ENCODE measurements around the gene VSTM5.
A peak's percentile ranks its signal among the peaks of the same experiment; 100 is the strongest.

The VSTM5 gene

GRCh38 chr11:93801366-93801765 is 49.1 kb downstream of the VSTM5 start:
- TF ChIP-seq, protein P1, sequence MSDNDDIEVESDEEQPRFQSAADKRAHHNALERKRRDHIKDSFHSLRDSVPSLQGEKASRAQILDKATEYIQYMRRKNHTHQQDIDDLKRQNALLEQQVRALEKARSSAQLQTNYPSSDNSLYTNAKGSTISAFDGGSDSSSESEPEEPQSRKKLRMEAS (IDR thresholded peaks at IDR 0.05) = no peak
- TF ChIP-seq, protein P2, sequence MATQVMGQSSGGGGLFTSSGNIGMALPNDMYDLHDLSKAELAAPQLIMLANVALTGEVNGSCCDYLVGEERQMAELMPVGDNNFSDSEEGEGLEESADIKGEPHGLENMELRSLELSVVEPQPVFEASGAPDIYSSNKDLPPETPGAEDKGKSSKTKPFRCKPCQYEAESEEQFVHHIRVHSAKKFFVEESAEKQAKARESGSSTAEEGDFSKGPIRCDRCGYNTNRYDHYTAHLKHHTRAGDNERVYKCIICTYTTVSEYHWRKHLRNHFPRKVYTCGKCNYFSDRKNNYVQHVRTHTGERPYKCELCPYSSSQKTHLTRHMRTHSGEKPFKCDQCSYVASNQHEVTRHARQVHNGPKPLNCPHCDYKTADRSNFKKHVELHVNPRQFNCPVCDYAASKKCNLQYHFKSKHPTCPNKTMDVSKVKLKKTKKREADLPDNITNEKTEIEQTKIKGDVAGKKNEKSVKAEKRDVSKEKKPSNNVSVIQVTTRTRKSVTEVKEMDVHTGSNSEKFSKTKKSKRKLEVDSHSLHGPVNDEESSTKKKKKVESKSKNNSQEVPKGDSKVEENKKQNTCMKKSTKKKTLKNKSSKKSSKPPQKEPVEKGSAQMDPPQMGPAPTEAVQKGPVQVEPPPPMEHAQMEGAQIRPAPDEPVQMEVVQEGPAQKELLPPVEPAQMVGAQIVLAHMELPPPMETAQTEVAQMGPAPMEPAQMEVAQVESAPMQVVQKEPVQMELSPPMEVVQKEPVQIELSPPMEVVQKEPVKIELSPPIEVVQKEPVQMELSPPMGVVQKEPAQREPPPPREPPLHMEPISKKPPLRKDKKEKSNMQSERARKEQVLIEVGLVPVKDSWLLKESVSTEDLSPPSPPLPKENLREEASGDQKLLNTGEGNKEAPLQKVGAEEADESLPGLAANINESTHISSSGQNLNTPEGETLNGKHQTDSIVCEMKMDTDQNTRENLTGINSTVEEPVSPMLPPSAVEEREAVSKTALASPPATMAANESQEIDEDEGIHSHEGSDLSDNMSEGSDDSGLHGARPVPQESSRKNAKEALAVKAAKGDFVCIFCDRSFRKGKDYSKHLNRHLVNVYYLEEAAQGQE (IDR thresholded peaks at IDR 0.05; ENCODE audit: low read depth) = no peak
- TF ChIP-seq CREB1 (IDR thresholded peaks at IDR 0.05; ENCODE audit: low read depth) (no peak), EP300 (IDR thresholded peaks at IDR 0.05; ENCODE audit: borderline replicate concordance) (no peak), NFIC (IDR thresholded peaks at IDR 0.05) (no peak), USF1 (IDR thresholded peaks at IDR 0.05) (no peak), TCF12 (IDR thresholded peaks at IDR 0.05; ENCODE audit: low read depth) (no peak), CEBPB (IDR thresholded peaks at IDR 0.05) (no peak), ZBTB7A (IDR thresholded peaks at IDR 0.05; ENCODE audit: low read depth) (no peak), FOXM1 (IDR thresholded peaks at IDR 0.05; ENCODE audit: borderline replicate concordance, low read depth) (no peak), TEAD4 (IDR thresholded peaks at IDR 0.05) (no peak), RAD21 (IDR thresholded peaks at IDR 0.05; ENCODE audit: low read depth) (no peak), YY1 (IDR thresholded peaks at IDR 0.05; ENCODE audit: low read depth) (no peak)

- TF ChIP-seq RAD21 (IDR thresholded peaks at IDR 0.05; ENCODE audit: low read depth) (no peak), EP300 (IDR thresholded peaks at IDR 0.05; ENCODE audit: borderline replicate concordance) (no peak), TCF12 (IDR thresholded peaks at IDR 0.05; ENCODE audit: low read depth) (no peak), USF1 (IDR thresholded peaks at IDR 0.05) (no peak), EGR1 (IDR thresholded peaks at IDR 0.05) (no peak), TEAD4 (IDR thresholded peaks at IDR 0.05) (no peak), NFIC (IDR thresholded peaks at IDR 0.05) (no peak), TAF1 (IDR thresholded peaks at IDR 0.05; ENCODE audit: low read depth) (no peak), FOXM1 (IDR thresholded peaks at IDR 0.05; ENCODE audit: borderline replicate concordance, low read depth) (no peak), CEBPB (IDR thresholded peaks at IDR 0.05) (no peak), CREB1 (IDR thresholded peaks at IDR 0.05; ENCODE audit: low read depth) (no peak), YY1 (IDR thresholded peaks at IDR 0.05; ENCODE audit: low read depth) (no peak), ZBTB7A (IDR thresholded peaks at IDR 0.05; ENCODE audit: low read depth) (no peak)
- TF ChIP-seq, protein P2 (IDR thresholded peaks at IDR 0.05; ENCODE audit: low read depth) = no peak
- TF ChIP-seq, protein P1 (IDR thresholded peaks at IDR 0.05) = no peak
Measured at GRCh38 chr11:93796441-93797231, 53.8 kb downstream of the VSTM5 start.

- no peak for TF ChIP-seq YY1 (IDR thresholded peaks at IDR 0.05; ENCODE audit: low read depth)
- TF ChIP-seq FOXM1 (IDR thresholded peaks at IDR 0.05; ENCODE audit: borderline replicate concordance, low read depth) = no peak
- TF ChIP-seq TEAD4 (IDR thresholded peaks at IDR 0.05) = no peak
- TF ChIP-seq EP300 (IDR thresholded peaks at IDR 0.05; ENCODE audit: borderline replicate concordance) = no peak
- TF ChIP-seq TAF1 (IDR thresholded peaks at IDR 0.05; ENCODE audit: low read depth) = no peak
- TF ChIP-seq EGR1 (IDR thresholded peaks at IDR 0.05) = no peak
- TF ChIP-seq CREB1 (IDR thresholded peaks at IDR 0.05; ENCODE audit: low read depth) = no peak
- no peak for TF ChIP-seq RAD21 (IDR thresholded peaks at IDR 0.05; ENCODE audit: low read depth)
Measured at GRCh38 chr11:93791493-93791892, 58.9 kb downstream of the VSTM5 start.

DNA sequence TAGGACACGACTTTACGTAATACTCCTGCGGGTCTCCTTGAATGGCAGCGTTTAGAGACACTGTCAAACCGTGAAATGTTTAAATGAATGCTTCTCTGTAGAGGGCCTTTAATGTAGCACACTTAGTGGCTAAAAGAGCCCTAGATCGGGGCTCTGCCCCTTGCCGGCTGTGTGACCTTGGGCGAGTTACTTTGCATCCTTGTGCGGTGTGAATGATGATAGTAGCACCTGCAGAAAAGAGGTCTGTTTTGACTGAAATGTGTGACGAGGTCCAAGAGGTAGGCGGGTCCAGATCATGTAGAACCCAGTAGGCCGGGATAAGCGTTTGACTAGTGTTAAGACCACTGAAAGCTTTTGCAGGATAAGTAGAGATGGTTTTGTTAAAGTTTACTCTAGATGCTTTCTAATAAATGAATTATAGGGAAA is 65.5 kb downstream of the VSTM5 start:
- TF ChIP-seq USF1 (IDR thresholded peaks at IDR 0.05) = no peak

DNA sequence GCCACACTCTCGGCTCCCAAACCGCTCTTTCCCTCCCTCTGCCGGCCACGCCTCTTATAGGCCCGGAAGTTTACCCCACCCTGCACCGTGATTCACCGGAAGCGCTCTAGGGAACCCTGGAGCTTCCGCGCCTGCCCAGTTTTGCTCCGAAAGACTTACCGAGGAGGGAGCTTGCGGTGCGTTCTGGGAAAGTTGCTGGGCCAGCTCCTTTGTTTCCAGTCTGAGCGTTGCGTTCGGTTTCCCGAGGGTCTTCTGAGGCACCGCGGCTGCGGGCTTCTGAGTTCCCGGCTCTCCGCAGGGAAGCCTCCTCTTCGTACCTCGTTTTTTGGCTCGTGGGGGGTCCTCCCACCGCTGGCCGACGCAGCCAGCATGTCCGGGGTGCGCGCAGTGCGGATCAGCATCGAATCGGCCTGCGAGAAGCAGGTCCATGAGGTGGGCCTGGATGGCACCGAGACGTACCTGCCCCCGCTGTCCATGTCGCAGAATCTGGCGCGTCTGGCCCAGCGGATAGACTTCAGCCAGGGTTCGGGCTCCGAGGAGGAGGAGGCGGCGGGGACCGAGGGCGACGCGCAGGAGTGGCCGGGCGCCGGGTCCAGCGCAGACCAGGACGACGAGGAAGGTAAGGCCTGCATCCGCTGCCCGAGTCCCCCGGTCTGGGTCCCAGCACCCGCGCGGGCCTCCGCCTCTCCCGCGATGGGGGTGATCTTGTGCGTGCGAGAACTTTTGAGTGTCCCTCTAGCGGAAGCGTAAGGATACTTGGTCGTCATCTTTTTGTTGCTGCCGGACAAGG is 66.1 kb downstream of the VSTM5 start, which contains the start of gene MED17:
TSS of gene MED17 (plus strand) at position 138 of the 790 bp plus-strand sequence. CDS start at position 370, 232 bp downstream.
- TF ChIP-seq, protein P1 (IDR thresholded peaks at IDR 0.05) = peak; percentile 50
- TF ChIP-seq NFIC (IDR thresholded peaks at IDR 0.05) = no peak
- no peak for TF ChIP-seq USF1 (IDR thresholded peaks at IDR 0.05)
- no peak for TF ChIP-seq TEAD4 (IDR thresholded peaks at IDR 0.05)
- TF ChIP-seq, protein P2 (IDR thresholded peaks at IDR 0.05; ENCODE audit: low read depth) = no peak; the same call in 1 of the 2 replicates
- peak; percentile 89 for TF ChIP-seq TAF1 (IDR thresholded peaks at IDR 0.05; ENCODE audit: low read depth)
- peak; percentile 47; the same call in 1 of the 2 replicates for TF ChIP-seq TCF12 (IDR thresholded peaks at IDR 0.05; ENCODE audit: low read depth)
- no peak for TF ChIP-seq FOXM1 (IDR thresholded peaks at IDR 0.05; ENCODE audit: borderline replicate concordance, low read depth)
- TF ChIP-seq EP300 (IDR thresholded peaks at IDR 0.05; ENCODE audit: borderline replicate concordance) = peak; percentile 21; the same call in 1 of the 2 replicates
- no peak for TF ChIP-seq EGR1 (IDR thresholded peaks at IDR 0.05)
- TF ChIP-seq CREB1 (IDR thresholded peaks at IDR 0.05; ENCODE audit: low read depth) = no peak
- TF ChIP-seq YY1 (IDR thresholded peaks at IDR 0.05; ENCODE audit: low read depth) = peak; percentile 16; the same call in 1 of the 2 replicates
- TF ChIP-seq CEBPB (IDR thresholded peaks at IDR 0.05) = no peak
- TF ChIP-seq RAD21 (IDR thresholded peaks at IDR 0.05; ENCODE audit: low read depth) = no peak
- TF ChIP-seq ZBTB7A (IDR thresholded peaks at IDR 0.05; ENCODE audit: low read depth) = no peak

All from Ishikawa (cell line).